HepG2 (cell line): ENCODE measurements around the gene GRIK1. TPM values are rescaled to one million over a fixed set of nuclear protein-coding genes. Genes with fewer than 3 reads are reported as not detected.
A peak's percentile ranks its signal among the peaks of the same experiment; 100 is the strongest.

Experiments used
- ATAC-seq: fragments of 200-7000 bp; cut with Tn5 transposase; 3 replicates; pipeline ENCODE4 v1.9.1; 2020; ENCODE audit warnings: mild to moderate bottlenecking, moderate library complexity
- BruUV-seq: library from RNA; stranded (reverse); fragments of 400-500 nt; replicated peaks from 2 replicates; lab custom pipeline; 2021; lab: Mats Ljungman, UMichigan
- CTCF ChIA-PET: fragments of 300-600 bp; formaldehyde crosslinking; extraction: SDS; loops from one replicate; lab custom pipeline; 2021; ENCODE audit warnings: low total read pairs, inconsistent platforms, low intra/inter-chr PET ratio; lab: Yijun Ruan, JAX
- POLR2A ChIA-PET: fragments of 350-600 bp; sonication (Branson Sonifier 250); formaldehyde crosslinking; loops from one replicate; lab custom pipeline; 2020; ENCODE audit warnings: antibody characterized with exemption, inconsistent platforms; lab: Yijun Ruan, JAX
- DNase-seq: peaks from one replicate; pipeline ENCODE4 v3.0.0-alpha.2; 2015; ENCODE audit warnings: low spot score
- FAIRE-seq: peaks from 3 replicates; lab custom pipeline; 2011; peaks lifted over from hg19 to GRCh38; lab: Jason Lieb, UNC
- H2AFZ ChIP-seq: one replicate; pipeline ENCODE4 v1.6.1; 2011; ENCODE audit warnings: low read length, inconsistent platforms
- H3K27ac ChIP-seq: fragments of 300-600 bp; 3 replicates; pipeline ENCODE4 v1.8.0; 2011; ENCODE audit warnings: mixed run types, mild to moderate bottlenecking, mixed read lengths, low read length, inconsistent platforms; ENCODE audit not compliant: insufficient read depth; ENCODE audit errors: extremely low read length
- H3K27me3 ChIP-seq, 2 experiments: fragments of 200-600 bp in 1 of 2; 2 replicates in 1 of 2; 3 replicates in 1 of 2; pipeline versions ENCODE4 v1.6.0 to v1.8.0; 2011; ENCODE audit warnings: low read length in 2 of 2, mild to moderate bottlenecking in 2 of 2, moderate library complexity in 2 of 2, inconsistent platforms in 1 of 2; ENCODE audit not compliant: insufficient read depth in 2 of 2, control insufficient read depth in 1 of 2
- H3K36me3 ChIP-seq, 2 experiments: fragments of 200-600 bp in 1 of 2; replicated peaks in 1 of 2; 2 replicates in 1 of 2; 3 replicates in 1 of 2; pipeline versions ENCODE4 v1.5.1 to v1.8.0; 2011; ENCODE audit warnings: low read length in 2 of 2, inconsistent platforms in 1 of 2; ENCODE audit not compliant: insufficient read depth in 2 of 2, control insufficient read depth in 1 of 2
- H3K4me1 ChIP-seq: 2 replicates; pipeline ENCODE4 v1.5.1; 2012; ENCODE audit warnings: low read length, inconsistent platforms; ENCODE audit not compliant: insufficient read depth
- H3K4me2 ChIP-seq: 2 replicates; pipeline ENCODE4 v1.6.0; 2011; ENCODE audit warnings: low read depth, low read length, inconsistent platforms
- H3K4me3 ChIP-seq, 3 experiments: fragments of 200-600 bp in 1 of 3; sonication (generic), shearing (Covaris generic) in 1 of 3; replicated peaks in 1 of 3; 2 replicates each; pipeline ENCODE4 v1.5.1; 2011 to 2016; ENCODE audit warnings: low read length in 3 of 3, inconsistent platforms in 2 of 3, low read depth in 2 of 3, mild to moderate bottlenecking in 2 of 3, control low read depth in 1 of 3, mixed read lengths in 1 of 3; ENCODE audit not compliant: insufficient read depth in 1 of 3
- H3K79me2 ChIP-seq: one replicate; pipeline ENCODE4 v1.6.1; 2011; ENCODE audit warnings: low read length, inconsistent platforms; ENCODE audit not compliant: insufficient read depth
- H3K9ac ChIP-seq: 2 replicates; pipeline ENCODE4 v1.6.0; 2011; ENCODE audit warnings: mild to moderate bottlenecking, low read depth, low read length, inconsistent platforms; ENCODE audit not compliant: insufficient read depth
- H3K9me3 ChIP-seq: 2 replicates; pipeline ENCODE4 v1.5.1; 2012; ENCODE audit warnings: mild to moderate bottlenecking, low read length
- H4K20me1 ChIP-seq: 2 replicates; pipeline ENCODE4 v1.6.0; 2011; ENCODE audit warnings: inconsistent platforms, mild to moderate bottlenecking, low read length, moderate library complexity; ENCODE audit not compliant: insufficient read depth
- HHEX ChIP-seq: IDR thresholded peaks from 2 replicates; pipeline ENCODE4 v1.6.1; 2016; ENCODE audit warnings: control low read depth
- RCOR2 ChIP-seq: IDR thresholded peaks from 2 replicates; pipeline ENCODE4 v1.6.1; 2016; ENCODE audit warnings: missing biosample characterization, missing genetic modification reagents
- SOX13 ChIP-seq, 3 experiments: fragments of 450-650 bp in 1 of 3; sonication (generic) in 1 of 3; formaldehyde crosslinking in 1 of 3; IDR thresholded peaks in 2 of 3; conservative IDR thresholded peaks in 1 of 3; 2 replicates each; pipeline versions ENCODE4 v1.5.0 to v1.6.1; 2016 to 2020; ENCODE audit warnings: antibody characterized with exemption in 1 of 3, mild to moderate bottlenecking in 1 of 3, missing compliant biosample characterization in 1 of 3, missing genetic modification reagents in 1 of 3, moderate library complexity in 1 of 3
- ZNF646 ChIP-seq: sonication (generic); formaldehyde crosslinking; IDR thresholded peaks from 2 replicates; pipeline ENCODE4 v1.9.0; 2021; ENCODE audit warnings: mild to moderate bottlenecking, missing genetic modification reagents
- WGBS: methylation state at CpG from one replicate; pipeline ENCODE4 v1.1.6; 2017; ENCODE audit warnings: low lambda C conversion rate; 5-methylcytosine and 5-hydroxymethylcytosine counted together
- in situ Hi-C: cut with HindIII; loops from 2 replicates; pipeline ENCODE4 v1.10.0; 2017; ENCODE audit warnings: low pct_unique_long_range_greater_than_20kb; ENCODE audit not compliant: extremely low pct_ligation_motif_present
- intact Hi-C: fragments of 100-400 bp; cut with micrococcal nuclease; formaldehyde crosslinking; loops from one replicate; pipeline ENCODE4 v1.10.0; 2022; ENCODE audit not compliant: unreplicated experiment
- polyA plus RNA-seq, 8 experiments: library from polyadenylated mRNA; depleted of rRNA in 3 of 8; stranded (reverse) in 7 of 8; unstranded in 1 of 8; fragments of >200 nt; fragmentation: Illumina TruSeq in 4 of 8; extraction: Trizol in 4 of 8; gene quantifications; 2 replicates each; pipeline versions ENCODE4 v1.2.1 to v1.2.3, GENCODE V29; 2011 to 2016; ENCODE audit warnings: low read depth in 4 of 8, missing spikeins in 1 of 8, mixed read lengths in 1 of 8; ENCODE audit not compliant: insufficient read depth in 1 of 8
- total RNA-seq, 5 experiments: library from RNA; depleted of rRNA; stranded (reverse); fragments of >200 nt; fragmentation: Illumina TruSeq; extraction: Trizol; gene quantifications; 2 replicates each; pipeline ENCODE4 v1.2.3, GENCODE V29; 2016; ENCODE audit warnings: low read depth in 1 of 5
- TF ChIP-seq, protein P1 (sequence below): fragments of 450-650 bp; IDR thresholded peaks from 2 replicates; pipeline ENCODE4 v1.6.1; 2016
- TF ChIP-seq, protein P2 (sequence below): sonication (generic); formaldehyde crosslinking; IDR thresholded peaks from 2 replicates; pipeline ENCODE4 v1.8.0; 2022; ENCODE audit warnings: mild to moderate bottlenecking, missing genetic modification reagents, moderate library complexity

GRIK1 gene
- total and polyA plus RNA-seq, 2 of the 13 experiments (the other 11 are each of a cell fraction or from before 2014, with no cell fraction given): not detected

DNA sequence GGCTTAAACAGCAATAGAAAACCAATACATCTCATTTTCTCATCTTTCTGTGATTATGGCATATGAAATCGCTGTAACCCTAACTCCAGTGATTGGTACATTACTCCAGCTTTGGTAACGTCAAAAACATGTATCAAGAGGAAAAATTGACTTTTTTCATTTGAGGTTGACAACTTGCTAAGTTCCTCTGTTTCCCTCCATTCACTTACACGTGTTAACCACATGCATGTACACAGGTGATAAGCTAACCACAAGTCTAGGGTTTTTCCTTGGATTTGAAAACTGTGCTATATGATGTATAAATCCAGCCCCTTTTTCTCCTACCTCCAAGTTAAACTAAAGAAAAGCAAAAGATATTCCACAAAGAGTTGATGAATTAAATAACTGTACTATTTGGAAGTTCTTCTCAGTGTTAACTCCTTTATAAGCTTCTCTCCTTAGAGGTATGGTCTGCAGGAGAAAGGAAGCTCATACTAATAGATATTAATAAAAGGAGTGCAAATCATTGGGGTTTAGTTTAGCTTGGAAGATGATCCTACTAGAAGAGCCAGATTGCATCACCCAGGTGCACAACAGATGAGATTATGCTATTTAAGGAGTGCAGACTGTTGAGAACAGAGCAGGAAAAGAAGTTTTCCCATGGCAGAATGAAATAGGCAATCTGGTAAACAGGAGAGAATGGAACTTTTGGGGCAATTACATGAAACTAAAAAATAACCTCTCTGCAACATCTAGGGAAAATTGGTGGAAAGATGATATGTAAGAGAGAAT, 277.9 kb downstream of the GRIK1 start:
- in situ Hi-C loops (no loop called here), intact Hi-C loops (no loop called here)
- CTCF ChIA-PET: no interaction called here
- no peak for ATAC-seq
- TF ChIP-seq HHEX (CRISPR knock-in tag): no peak
- TF ChIP-seq, protein P1, sequence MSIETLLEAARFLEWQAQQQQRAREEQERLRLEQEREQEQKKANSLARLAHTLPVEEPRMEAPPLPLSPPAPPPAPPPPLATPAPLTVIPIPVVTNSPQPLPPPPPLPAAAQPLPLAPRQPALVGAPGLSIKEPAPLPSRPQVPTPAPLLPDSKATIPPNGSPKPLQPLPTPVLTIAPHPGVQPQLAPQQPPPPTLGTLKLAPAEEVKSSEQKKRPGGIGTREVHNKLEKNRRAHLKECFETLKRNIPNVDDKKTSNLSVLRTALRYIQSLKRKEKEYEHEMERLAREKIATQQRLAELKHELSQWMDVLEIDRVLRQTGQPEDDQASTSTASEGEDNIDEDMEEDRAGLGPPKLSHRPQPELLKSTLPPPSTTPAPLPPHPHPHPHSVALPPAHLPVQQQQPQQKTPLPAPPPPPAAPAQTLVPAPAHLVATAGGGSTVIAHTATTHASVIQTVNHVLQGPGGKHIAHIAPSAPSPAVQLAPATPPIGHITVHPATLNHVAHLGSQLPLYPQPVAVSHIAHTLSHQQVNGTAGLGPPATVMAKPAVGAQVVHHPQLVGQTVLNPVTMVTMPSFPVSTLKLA: peak; percentile 23; the same call in 1 of the 2 replicates
- TF ChIP-seq, all 625 proteins: peak for 1
- Histone ChIP-seq H3K27me3 (no peaks in the 10 kb centered on the region), H3K4me1 (peaks cover 7% of the 10 kb centered on the region), H2AFZ (no peak overlapping the region), H3K79me2 (no peaks in the 10 kb centered on the region), H3K4me3 (no peak overlapping the region), H3K36me3 (no peaks in the 10 kb centered on the region), H4K20me1 (no peaks in the 10 kb centered on the region), H3K9ac (no peak overlapping the region), H3K27ac (no peak overlapping the region), H3K4me2 (no peak overlapping the region), H3K9me3 (no peaks in the 10 kb centered on the region)
- BruUV-seq: no TSS peak
- no peak for DNase-seq
- 3% methylated on average over 3 of the region's 3 CpGs for WGBS
- FAIRE-seq: no peak
- POLR2A ChIA-PET: no interaction called here

DNA sequence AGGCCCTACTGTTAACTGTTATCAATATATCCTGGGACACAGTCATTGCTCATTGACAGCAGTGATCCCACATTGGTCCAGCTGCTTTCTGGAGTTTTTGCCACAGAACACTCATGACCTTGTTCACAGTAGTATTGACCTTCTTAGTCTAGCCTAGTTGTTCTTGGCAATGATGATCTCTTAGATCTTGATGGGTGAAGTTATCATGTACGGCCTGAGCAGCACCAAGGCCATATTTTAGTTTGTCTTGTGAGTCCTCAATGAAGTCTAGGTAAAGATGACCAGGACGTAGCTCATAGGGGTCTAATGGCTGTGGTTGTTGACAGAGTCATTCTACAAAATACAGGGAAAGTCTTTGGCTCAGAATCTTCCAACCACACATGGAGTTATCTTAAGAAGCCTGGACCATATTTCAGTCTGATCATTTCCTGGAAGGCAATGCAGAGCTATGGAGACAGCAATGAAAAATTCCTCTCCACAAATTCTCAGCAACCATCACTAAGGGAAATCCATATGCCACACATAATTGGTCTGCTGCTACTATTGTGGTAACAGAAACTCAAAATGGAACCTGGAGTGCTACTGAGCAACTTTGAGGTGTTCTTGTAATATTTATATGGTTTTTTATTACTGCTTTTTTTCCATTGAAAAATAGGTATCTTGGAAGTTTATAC, 279.6 kb downstream of the GRIK1 start:
- WGBS: 33% methylated on average over 1 of the region's 2 CpGs
- Histone ChIP-seq H3K27ac (no peak overlapping the region), H4K20me1 (no peaks in the 10 kb centered on the region), H3K9me3 (no peaks in the 10 kb centered on the region), H3K4me3 (no peak overlapping the region), H2AFZ (no peak overlapping the region), H3K79me2 (no peaks in the 10 kb centered on the region), H3K4me1 (peaks cover 7% of the 10 kb centered on the region), H3K27me3 (no peaks in the 10 kb centered on the region), H3K36me3 (no peaks in the 10 kb centered on the region), H3K4me2 (no peak overlapping the region), H3K9ac (no peak overlapping the region)
- ATAC-seq (no peak), FAIRE-seq (no peak), DNase-seq (no peak)
- CTCF ChIA-PET: no interaction called here
- no TSS peak for BruUV-seq
- in situ Hi-C loops: no loop called here
- POLR2A ChIA-PET: no interaction called here
- intact Hi-C loops: no loop called here
- no peak for TF ChIP-seq ZNF646
- TF ChIP-seq, protein P2, sequence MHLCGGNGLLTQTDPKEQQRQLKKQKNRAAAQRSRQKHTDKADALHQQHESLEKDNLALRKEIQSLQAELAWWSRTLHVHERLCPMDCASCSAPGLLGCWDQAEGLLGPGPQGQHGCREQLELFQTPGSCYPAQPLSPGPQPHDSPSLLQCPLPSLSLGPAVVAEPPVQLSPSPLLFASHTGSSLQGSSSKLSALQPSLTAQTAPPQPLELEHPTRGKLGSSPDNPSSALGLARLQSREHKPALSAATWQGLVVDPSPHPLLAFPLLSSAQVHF (CRISPR knock-in tag): no peak
- no peak for TF ChIP-seq RCOR2 (CRISPR knock-in tag)
- TF ChIP-seq SOX13 (IDR thresholded peaks at IDR 0.05): no peak
- TF ChIP-seq SOX13 (CRISPR knock-in tag; conservative IDR thresholded peaks at IDR 0.05 in 1 of 2, IDR thresholded peaks at IDR 0.05 in 1 of 2): no peak
